ENCODE measurements around the gene CTIF. TPM values are rescaled to one million over a fixed set of nuclear protein-coding genes. Genes with fewer than 3 reads are reported as not detected.

CTIF gene
- total and polyA plus RNA-seq, 12 donors, result 44.5 to 74.1 (median 58.9) TPM

DNA sequence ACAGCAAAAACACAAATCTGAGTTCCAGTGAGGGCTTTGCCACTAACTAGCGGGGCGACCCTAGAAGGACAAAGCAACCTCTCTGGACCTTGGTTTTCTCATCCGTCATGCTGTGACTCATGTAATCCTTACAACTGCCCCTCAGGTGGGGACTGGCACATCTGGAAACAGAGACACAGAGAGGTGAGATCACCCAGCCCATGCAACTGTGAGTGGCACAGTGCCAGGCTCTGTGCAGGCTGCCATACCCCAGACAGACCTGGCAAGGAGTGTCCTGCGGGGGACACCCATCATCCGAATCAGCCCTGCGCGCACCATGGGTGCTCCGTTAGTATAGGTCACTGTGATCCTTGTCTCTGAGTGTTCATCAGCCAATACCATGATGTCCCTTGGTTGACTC is 213.6 kb downstream of the CTIF start:
- Histone ChIP-seq H3K9me3 (peaks cover 0 to 6% (median 0%) of the 10 kb centered on the region in 11 donors), H3K27me3 (no peaks in the 10 kb centered on the region), H3K4me1 (peaks cover 11 to 69% (median 53%) of the 10 kb centered on the region in 9 donors), H3K27ac (peak overlapping the region in 3 of 10 donors; percentile 6 to 44 (median 10)), H3K4me3 (no peak overlapping the region), H3K36me3 (peaks cover 0 to under 1% (median 0%) of the 10 kb centered on the region in 9 donors)
- intact Hi-C loops (cut with DNase I), result no loop called here
- 89 to 97% methylated on average over 8 of the region's 8 CpGs for WGBS, 2 donors
- no peak for DNase-seq
- TF ChIP-seq, protein P1, sequence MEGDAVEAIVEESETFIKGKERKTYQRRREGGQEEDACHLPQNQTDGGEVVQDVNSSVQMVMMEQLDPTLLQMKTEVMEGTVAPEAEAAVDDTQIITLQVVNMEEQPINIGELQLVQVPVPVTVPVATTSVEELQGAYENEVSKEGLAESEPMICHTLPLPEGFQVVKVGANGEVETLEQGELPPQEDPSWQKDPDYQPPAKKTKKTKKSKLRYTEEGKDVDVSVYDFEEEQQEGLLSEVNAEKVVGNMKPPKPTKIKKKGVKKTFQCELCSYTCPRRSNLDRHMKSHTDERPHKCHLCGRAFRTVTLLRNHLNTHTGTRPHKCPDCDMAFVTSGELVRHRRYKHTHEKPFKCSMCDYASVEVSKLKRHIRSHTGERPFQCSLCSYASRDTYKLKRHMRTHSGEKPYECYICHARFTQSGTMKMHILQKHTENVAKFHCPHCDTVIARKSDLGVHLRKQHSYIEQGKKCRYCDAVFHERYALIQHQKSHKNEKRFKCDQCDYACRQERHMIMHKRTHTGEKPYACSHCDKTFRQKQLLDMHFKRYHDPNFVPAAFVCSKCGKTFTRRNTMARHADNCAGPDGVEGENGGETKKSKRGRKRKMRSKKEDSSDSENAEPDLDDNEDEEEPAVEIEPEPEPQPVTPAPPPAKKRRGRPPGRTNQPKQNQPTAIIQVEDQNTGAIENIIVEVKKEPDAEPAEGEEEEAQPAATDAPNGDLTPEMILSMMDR (IDR thresholded peaks at IDR 0.05), result no peak
- ATAC-seq, result no peak

DNA sequence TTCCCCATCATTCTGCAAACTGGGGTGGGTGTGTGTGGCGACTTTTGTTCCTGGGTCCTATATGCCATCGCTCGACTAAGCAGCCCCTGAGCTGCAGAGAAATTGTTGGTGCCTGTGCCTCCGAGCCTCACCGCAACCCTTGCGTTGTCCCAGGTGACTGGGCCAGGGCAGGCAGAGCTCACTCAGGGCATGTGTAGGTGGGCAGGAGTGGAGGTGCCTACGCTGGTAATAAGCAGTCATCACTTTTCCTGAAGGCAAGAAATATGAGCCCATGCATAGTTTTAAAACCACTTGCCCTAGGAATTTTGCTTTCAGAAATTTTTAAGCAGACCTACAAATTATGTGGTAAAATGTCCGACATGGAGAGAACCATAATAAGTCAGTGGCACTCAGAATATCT is 214.1 kb downstream of the CTIF start:
- peaks cover 0 to 6% (median 0%) of the 10 kb centered on the region in 11 donors for H3K9me3 ChIP-seq
- peak overlapping the region in 2 of 10 donors; percentile 6 to 15 for H3K27ac ChIP-seq
- peaks cover 0 to 5% (median 0%) of the 10 kb centered on the region in 9 donors for H3K36me3 ChIP-seq
- DNase-seq (no peak), ATAC-seq (no peak)
- H3K4me3 ChIP-seq, result no peak overlapping the region
- no peaks in the 10 kb centered on the region for H3K27me3 ChIP-seq
- TF ChIP-seq, protein P1 (IDR thresholded peaks at IDR 0.05), result no peak
- intact Hi-C loops (cut with DNase I), result no loop called here
- 96% methylated on average over 8 of the region's 8 CpGs for WGBS, 2 donors
- peaks cover 11 to 69% (median 53%) of the 10 kb centered on the region in 9 donors for H3K4me1 ChIP-seq

DNA sequence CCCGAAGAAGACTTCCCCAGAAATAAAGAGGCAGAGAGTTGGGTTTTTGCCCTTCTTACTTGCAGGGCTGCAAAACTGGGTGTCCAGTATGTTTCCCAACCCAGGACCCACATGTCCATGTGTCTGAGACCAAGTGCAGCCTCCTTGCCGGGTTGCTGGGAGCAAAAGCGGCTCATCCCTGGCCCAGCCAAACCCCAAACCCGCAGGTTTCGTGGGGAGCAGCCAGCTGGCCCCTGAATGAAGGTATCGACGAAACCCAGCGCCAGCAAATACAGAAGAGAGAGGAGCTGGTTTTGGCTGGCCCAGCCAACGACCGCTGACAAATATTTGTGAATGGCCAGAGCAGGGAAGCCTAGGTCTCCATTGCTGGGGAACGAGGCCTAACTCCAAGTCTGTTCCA is 214.9 kb downstream of the CTIF start:
- Histone ChIP-seq H3K4me1 (peaks cover 11 to 68% (median 53%) of the 10 kb centered on the region in 9 donors), H3K36me3 (peaks cover 0 to 12% (median 0%) of the 10 kb centered on the region in 9 donors), H3K4me3 (no peak overlapping the region), H3K27ac (peak overlapping the region in 1 of 10 donors; percentile 31), H3K27me3 (no peaks in the 10 kb centered on the region), H3K9me3 (peaks cover 0 to 6% (median 0%) of the 10 kb centered on the region in 11 donors)
- intact Hi-C loops (cut with DNase I), result loop anchor here in 1 of 10 donors (1.0 kb wide), 1 partner anchor 299 kb away; no protein-coding TSS in a partner anchor
- WGBS, 2 donors, result 88 to 91% methylated on average over 11 of the region's 11 CpGs
- TF ChIP-seq, protein P1 (IDR thresholded peaks at IDR 0.05), result no peak
- DNase-seq (no peak), ATAC-seq (no peak)

DNA sequence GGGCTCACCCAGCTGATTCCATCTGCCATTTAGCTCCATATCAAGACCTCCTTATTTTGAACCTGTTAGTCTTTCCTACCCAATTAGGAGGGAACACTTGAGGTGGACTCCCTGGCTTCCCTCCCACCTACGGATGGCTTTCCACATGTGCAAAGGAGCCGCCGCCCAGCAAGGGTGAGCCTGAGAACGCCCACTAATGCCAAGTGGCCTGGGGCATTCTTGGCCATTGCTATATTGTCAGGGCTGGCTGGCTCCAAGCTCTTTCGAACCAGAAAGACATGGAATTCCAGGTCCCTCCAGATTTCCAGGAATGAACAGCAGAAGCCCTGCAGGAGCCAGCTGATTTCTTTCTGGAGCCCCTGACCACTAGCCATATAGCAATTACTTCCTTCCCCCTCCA is 215.7 kb downstream of the CTIF start:
- H3K4me1 ChIP-seq, result peaks cover 11 to 60% (median 47%) of the 10 kb centered on the region in 9 donors
- 83 to 85% methylated on average over 5 of the region's 5 CpGs for WGBS, 2 donors
- TF ChIP-seq, protein P1 (IDR thresholded peaks at IDR 0.05), result no peak

More for the DNA sequence above, 215.7 kb downstream of the CTIF start:
- H3K36me3 ChIP-seq, result peaks cover 0 to 20% (median 8%) of the 10 kb centered on the region in 9 donors
- ATAC-seq (no peak), DNase-seq (no peak)
- no peaks in the 10 kb centered on the region for H3K27me3 ChIP-seq
- H3K27ac ChIP-seq, result peak overlapping the region in 1 of 10 donors; percentile 31
- intact Hi-C loops (cut with DNase I), result loop anchor here in 1 of 10 donors (1.0 kb wide), 1 partner anchor 298 kb away; no protein-coding TSS in a partner anchor
- H3K4me3 ChIP-seq, result no peak overlapping the region
- peaks cover 0 to 6% (median 0%) of the 10 kb centered on the region in 11 donors for H3K9me3 ChIP-seq

Measured in heart right ventricle (tissue), 16 donors.